Panc1 (cell line): ENCODE results near the gene PARVG.

Experiments
- TF ChIP-seq, protein P1 (sequence below), 2 experiments: IDR thresholded peaks; 2 replicates each; pipeline ENCODE4 v1.6.1; 2011 to 2012; ENCODE audit warnings: low read depth in 2 of 2, control low read depth in 1 of 2, low read length in 1 of 2, mild to moderate bottlenecking in 1 of 2, moderate library complexity in 1 of 2; ENCODE audit not compliant: insufficient read depth in 1 of 2
- TF ChIP-seq, protein P2 (sequence below): fragments of 450-650 bp; IDR thresholded peaks from 2 replicates; pipeline ENCODE4 v1.5.1; 2017; ENCODE audit warnings: mild to moderate bottlenecking

- TF ChIP-seq, protein P1, sequence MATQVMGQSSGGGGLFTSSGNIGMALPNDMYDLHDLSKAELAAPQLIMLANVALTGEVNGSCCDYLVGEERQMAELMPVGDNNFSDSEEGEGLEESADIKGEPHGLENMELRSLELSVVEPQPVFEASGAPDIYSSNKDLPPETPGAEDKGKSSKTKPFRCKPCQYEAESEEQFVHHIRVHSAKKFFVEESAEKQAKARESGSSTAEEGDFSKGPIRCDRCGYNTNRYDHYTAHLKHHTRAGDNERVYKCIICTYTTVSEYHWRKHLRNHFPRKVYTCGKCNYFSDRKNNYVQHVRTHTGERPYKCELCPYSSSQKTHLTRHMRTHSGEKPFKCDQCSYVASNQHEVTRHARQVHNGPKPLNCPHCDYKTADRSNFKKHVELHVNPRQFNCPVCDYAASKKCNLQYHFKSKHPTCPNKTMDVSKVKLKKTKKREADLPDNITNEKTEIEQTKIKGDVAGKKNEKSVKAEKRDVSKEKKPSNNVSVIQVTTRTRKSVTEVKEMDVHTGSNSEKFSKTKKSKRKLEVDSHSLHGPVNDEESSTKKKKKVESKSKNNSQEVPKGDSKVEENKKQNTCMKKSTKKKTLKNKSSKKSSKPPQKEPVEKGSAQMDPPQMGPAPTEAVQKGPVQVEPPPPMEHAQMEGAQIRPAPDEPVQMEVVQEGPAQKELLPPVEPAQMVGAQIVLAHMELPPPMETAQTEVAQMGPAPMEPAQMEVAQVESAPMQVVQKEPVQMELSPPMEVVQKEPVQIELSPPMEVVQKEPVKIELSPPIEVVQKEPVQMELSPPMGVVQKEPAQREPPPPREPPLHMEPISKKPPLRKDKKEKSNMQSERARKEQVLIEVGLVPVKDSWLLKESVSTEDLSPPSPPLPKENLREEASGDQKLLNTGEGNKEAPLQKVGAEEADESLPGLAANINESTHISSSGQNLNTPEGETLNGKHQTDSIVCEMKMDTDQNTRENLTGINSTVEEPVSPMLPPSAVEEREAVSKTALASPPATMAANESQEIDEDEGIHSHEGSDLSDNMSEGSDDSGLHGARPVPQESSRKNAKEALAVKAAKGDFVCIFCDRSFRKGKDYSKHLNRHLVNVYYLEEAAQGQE (IDR thresholded peaks at IDR 0.05; ENCODE audit: insufficient read depth in 1 of 2, low read depth in 2 of 2, low read length in 1 of 2), result no peak
- TF ChIP-seq, protein P2, sequence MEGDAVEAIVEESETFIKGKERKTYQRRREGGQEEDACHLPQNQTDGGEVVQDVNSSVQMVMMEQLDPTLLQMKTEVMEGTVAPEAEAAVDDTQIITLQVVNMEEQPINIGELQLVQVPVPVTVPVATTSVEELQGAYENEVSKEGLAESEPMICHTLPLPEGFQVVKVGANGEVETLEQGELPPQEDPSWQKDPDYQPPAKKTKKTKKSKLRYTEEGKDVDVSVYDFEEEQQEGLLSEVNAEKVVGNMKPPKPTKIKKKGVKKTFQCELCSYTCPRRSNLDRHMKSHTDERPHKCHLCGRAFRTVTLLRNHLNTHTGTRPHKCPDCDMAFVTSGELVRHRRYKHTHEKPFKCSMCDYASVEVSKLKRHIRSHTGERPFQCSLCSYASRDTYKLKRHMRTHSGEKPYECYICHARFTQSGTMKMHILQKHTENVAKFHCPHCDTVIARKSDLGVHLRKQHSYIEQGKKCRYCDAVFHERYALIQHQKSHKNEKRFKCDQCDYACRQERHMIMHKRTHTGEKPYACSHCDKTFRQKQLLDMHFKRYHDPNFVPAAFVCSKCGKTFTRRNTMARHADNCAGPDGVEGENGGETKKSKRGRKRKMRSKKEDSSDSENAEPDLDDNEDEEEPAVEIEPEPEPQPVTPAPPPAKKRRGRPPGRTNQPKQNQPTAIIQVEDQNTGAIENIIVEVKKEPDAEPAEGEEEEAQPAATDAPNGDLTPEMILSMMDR, result no peak
Measured at GRCh38 chr22:44147821-44148574, 32.7 kb upstream of the PARVG start.
